Stimulated activated CD8-positive, alpha-beta memory T cell treated with anti-CD3 and anti-CD28 coated beads, Interleukin-7, amount 100 ng/mL, for 1 hour (primary cell): ENCODE results near the gene RANBP2.

Experiments
- DNase-seq, 2 donors: peaks; one replicate each; pipeline ENCODE4 v3.0.0-alpha.2; 2020; ENCODE audit warnings: low read depth in 2 of 2

RANBP2 gene

DNA sequence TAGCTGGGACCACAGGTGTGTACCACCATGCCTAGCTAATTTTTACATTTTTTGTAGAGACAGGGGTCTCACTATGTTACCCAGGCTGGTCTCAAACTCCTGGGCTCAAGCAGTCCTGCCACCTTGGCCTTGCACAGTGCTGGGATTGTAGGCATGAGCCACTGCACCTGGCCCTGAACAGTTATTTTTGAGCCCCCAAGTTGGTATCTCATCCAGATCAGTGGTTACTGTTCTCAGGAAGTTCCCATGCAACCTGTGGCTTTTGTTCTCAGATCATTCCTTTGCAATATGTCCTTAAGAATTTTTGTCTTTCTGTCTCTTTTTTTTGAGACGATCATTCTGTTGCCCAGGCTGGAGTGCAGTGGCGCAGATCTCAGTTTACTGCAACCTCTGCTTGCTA is 59.6 kb downstream of the RANBP2 start:
- no peak for DNase-seq

DNA sequence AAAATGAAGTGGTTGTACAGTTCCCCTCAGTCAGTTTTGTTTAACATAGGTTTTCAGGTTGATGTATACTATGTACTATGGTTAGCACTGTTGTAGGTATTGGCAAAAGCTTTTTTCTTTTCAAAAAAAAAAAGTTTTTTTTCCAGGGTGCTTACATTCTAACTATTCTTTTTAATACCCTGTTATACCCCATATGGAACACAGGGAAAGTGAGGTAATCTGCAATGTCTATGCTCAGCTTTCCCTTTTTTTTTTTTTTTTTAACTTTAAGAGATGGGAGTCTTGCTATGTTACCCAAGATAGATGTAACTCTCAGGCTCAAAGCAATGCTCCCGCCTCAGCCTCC is 66.7 kb downstream of the RANBP2 start:
- no peak for DNase-seq

DNA sequence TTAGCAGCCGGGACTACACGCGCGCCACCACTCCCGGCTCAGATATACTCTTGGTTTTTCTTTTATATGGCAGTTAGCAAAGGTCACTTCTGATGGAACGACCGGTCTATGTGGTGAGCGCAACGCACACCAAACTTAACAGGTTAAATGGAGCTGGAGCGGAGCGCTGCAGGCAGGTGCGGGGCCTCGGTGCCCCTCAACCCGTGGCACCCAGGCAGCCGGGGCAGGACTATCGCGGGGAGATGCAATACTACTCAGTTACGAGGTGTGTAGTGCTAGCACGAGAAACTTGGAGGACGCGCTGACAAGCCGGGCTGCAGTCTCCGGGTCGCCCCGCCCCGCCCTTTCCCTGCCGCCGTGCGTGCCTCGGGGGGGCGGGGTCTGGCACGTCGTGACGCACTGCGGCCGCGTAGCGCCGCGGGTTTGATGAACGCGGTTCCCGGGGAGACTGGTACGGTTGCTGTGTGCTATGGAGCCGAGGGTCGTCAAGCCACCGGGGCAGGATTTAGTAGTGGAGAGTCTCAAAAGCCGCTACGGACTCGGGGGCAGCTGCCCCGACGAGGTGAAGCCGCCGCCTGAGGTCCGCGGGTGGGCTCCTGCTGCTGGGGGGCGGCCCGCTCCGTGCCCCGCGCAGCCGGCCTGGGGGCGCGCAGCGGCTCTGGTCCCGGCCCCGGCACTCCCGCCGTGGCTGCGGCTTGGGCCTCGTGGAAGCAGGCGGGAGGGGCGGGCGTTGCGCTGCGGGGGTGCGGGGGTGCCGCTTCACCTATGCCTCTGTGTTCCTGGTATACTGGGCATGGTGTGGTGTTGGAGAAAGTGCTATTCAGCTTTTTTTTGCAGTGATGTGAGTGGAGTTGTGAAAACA is 67.3 kb downstream of the RANBP2 start, which contains the start of gene CCDC138:
Gene CCDC138 (plus strand): TSS at position 418 of the 862 bp plus-strand sequence. CDS start 52 bp downstream, at position 470.
- peak; percentile 83 for DNase-seq

DNA sequence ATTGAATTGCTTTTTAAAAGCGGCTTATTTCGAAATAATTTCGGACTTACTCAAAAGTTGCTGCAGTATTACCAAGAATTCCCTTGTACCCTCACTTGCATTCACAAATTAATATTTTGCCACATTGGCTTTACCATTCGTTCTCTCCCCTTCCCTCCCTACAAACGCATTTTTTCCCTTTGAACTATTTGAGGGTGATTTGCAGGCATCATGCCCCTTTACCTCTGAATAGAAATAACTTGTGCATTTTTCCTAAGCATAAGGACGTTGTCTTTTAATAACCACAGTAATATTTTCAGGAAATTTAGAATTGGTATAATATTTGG is 67.9 kb downstream of the RANBP2 start:
- DNase-seq: no peak

DNA sequence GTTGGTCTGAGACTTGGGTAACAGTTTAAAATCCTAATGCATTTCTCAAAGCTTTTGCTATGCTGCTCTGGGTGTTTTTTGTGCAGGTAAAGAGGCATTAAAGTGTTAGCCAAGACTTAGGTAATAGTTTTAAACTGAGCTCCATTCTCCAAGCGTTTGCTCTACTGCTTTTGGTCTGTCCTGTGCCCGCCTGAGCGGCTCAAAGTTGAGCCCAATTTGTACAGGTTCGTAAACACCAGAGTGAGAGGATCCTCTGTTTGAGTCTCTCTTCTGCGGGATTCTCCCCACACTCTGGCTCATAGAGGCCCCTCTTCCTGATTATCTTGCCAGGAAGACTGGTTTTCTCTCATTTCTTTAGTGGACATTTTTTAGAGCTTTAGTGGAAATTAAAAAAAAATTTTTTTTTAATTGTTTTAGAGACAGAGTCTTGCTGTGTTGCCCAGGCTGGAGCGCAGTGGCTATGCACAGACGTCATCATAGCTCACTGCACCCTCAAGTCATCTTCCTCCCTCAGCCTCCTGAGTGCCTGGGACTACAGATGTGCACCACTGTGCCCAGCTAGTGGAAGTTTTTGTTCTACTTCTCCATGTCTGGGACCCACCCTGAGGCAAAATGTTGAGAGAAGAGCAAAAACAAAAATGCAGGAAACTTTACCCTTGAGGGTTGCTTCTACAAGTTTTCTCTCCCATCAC is 83.9 kb downstream of the RANBP2 start:
- no peak for DNase-seq

DNA sequence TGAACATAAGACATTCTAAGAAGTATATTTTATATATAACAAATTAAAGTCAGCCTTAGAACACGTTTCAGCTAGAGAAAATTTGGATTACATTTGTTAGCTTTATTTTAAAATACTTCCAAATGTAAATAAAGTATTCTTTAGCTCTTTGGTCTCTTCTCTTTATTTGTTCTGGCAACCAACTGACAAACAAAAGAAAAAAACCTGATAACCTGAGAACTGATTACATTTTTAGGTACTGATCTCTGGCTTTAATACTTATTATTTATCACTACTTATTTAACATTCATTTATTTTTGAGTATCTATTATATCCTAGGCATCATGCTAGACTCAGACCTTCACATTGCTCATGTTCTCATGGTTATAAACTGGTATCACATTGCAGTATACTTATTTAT is 85.8 kb downstream of the RANBP2 start:
- no peak for DNase-seq

DNA sequence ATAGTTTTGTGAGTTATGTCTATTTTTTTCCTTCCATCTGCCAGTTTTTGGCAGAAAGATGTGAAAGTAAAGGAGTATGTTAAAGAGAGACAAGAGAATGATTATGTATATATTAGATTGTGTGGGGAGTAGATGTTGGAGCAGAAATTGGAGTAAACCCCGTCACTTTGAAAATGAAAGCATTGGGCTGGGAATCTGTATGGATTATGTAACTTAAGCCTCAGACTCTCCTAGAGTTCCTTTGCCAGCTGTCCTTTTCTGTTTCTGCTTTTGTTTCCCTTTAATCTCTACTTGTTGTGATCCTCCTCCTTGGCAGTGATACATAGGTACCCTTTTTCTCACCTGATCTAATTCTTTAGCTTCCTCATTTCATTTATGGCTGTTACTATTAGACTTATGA is 86.5 kb downstream of the RANBP2 start:
- no peak for DNase-seq

DNA sequence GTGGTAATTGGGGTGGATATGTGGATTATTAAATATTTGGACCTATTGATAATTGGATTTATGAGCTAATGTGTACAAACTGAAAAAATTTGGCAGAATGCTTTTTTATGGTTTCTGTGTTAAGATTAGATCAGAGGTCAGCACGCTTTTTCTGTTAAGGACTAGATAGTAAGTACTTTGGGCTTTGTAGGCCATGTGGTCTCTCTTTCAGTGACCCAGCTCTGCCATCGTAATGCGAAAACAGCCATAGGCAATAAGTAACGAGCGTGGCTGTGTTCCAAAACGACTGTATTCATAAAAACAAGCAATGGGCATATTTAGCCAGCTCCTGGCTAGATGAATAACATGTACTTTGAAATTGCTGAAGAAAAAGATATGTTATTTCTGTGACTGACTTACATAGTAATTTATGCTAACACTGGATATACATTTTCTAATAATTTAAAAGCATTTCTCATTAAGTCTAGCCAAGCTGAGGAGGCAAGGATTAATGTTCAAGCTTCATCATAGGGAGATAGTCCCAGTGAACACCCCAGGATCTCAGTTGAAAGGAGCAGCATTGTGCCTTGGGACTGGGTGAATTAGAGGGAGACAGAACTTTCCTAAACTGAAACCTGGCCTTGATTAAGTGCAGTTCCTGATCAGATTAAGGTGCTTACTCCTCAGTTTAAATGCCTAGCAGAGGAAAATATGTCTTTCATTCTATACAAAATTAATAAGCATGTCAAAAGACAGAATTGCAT is 87.3 kb downstream of the RANBP2 start:
- no peak for DNase-seq

DNA sequence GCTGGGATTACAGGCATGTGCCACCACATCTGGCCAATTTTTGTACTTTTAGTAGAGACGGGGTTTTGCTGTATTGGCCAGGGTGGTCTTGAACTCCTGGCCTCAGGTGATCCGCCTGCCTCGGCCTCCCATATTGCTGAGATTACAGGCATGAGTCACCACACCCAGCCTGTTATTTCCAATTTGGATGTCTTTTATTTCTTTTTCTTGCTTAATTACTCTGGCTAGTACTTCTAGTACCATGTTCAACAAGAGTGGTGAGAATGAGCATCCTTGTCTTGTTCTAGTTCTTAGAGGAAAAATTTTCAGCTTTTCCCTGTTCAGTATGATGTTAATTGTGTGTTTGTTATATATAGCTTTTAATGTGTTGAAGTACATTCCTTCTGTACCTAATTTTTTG is 90.7 kb downstream of the RANBP2 start:
- no peak for DNase-seq

DNA sequence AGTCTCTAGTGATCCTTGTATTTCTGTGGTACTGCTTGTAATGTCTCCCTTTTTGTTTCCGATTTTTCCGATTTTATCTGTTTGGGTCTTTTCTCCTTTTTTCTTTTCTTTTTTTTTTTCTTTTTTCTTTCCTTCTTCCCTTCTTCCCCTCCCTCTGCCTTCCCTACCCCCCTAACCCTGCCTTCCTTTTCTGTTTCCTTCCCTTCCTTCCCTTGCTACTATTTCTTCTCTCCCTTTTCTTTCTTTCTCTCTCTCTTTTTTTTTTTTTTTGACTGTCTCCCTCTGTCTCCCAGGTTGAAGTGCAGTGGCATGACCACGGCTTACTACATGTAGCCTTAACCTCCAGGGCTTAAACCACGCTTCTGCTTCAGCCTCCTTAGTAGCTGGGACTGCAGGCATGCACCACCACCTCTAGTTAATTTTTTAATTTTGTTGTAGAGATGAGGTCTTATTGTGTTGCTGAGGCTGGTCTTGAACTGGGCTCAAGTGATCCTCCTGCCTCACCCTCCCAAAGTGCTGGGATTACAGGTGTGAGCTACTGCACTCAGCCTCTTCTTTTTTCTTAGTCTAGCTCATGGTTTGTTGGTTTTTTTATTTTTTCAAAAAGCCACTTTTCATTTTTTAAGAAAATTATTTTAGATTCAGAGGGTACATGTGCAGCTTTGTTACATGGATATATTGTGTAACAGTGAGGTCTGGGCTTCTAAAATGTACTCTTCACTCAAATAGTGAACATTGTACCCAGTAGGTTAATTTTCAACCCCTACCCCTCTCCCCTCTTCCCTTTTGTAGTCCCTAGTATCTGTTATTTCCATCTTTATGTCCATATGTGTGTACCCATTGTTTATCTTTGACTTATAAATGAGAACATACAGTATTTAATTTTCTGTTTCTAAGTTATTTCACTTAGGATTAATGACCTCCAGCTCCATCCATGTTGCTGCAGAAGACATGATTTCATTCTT is 92.0 kb downstream of the RANBP2 start:
- DNase-seq: no peak

DNA sequence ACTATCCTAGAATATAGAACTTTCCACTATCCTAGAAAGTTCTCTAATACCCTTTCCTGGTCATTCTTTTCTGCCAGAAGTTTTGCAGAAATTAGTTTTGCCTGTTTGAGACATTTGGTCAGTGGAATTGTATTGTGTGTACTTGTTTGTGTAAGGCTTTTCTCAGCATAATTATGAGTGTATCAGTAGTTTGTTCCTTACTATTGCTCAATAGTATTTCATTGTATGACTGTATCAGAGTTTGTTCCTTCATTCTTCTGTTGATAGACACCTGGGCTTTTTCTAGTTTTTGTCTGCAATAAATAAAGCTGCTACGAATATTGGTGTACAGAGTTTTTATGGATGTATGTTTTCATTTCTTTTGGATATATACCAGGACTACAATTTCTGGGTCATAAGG is 94.5 kb downstream of the RANBP2 start:
- no peak for DNase-seq

DNA sequence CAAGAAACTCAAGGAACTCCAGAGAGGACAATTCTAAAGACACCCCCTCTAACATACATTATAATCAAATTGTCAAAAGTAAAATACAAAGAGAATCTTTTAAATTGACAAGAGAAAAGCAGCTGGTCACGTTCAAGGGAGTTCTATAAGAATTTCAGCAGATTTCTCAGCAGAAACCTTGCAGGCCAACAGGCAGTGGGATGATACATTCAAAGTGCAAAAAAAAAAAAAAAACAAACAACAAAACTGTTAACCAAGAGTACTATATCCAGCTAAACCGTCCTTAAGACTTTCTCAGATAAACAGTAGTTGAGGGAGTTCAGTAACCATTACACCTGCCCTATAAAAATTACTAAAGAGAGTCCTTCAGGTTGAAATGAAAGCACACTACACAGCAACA is 101.2 kb downstream of the RANBP2 start:
- DNase-seq: no peak

DNA sequence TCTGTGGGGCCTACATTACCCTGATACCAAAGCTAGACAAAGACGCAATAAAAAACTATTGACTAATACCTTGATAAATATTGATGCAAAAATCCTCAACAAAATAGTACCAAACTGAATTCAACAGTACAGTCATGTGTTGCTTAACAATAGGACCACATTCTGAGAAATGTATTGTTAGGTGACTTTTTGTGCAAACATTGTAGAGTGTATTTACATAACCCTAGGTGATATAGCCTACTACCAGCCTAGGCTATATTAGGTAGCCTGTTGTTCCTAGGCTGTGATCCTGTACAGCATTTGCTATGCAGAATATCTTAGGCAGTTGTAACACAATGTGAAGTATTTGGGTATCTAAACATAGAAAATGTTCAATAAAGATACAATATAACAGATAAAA is 104.0 kb downstream of the RANBP2 start:
- DNase-seq: no peak

DNA sequence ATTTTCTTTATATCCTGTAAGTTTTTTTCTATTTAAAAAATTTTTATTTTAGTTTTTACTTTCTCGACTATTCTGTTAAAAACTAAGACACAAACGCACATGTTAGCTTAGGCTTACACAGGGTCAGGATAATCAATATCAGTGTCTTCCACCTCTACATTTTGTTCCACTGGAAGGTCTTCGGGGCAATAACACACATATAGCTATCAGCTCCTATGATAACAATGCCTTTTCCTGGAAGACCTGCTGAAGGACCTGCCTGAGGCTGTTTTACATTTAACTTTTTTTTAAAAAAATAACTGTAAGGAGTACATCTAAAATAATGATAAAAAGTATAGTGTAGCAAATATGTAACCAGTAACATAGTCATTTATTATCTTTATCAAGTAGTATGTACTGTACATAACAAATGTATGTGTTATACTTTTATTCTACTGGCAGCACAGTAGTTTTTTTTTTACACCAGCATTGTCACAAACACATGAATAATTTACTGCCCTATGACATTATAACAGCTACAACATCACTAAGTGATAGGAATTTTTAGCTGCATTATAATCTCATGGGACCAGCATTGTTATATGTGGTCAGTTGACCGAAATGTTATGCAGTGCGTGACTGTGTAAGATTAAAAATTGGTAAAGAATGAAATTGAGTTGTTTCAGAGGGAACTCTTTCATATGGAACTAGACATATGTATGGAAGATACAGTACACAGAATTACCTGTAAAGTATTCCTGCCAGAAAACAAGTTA is 105.2 kb downstream of the RANBP2 start:
- DNase-seq: no peak

DNA sequence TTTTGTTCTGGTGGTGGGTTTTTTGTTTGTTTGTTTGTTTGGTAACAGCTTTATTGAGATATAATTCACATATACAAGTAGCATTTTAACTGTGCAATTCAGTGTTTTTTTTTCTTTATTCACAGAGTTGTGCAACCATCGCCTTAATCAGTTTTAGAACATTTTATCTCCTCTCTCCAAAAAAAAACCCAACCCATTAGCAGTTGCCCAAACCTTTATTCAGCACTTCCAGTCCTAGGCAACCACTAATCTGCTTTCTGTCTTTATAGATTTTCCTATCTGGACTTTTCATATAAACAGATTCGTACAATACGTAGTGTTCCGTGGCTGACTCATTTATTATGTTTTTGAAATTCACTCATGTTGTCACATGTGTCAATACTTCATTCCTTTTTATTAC is 106.0 kb downstream of the RANBP2 start:
- no peak for DNase-seq

DNA sequence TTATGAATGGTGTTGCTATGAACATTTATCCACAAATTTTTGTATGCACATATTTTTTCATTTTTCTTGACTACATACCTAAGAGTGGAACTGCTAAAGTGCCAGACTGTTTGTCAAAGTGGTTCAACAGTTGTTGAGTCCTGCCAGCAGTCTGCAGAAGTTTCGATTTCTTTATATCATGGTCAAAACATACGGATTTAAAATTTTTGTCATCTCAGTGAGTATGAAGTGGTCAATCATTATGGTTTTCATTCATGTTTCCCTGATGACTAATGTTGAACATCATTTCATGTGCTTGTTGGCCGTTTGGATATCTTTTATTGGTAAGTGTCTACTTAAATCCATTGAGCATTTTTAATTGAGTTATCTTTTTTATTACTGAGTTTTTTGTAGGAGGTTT is 106.5 kb downstream of the RANBP2 start:
- DNase-seq: no peak

DNA sequence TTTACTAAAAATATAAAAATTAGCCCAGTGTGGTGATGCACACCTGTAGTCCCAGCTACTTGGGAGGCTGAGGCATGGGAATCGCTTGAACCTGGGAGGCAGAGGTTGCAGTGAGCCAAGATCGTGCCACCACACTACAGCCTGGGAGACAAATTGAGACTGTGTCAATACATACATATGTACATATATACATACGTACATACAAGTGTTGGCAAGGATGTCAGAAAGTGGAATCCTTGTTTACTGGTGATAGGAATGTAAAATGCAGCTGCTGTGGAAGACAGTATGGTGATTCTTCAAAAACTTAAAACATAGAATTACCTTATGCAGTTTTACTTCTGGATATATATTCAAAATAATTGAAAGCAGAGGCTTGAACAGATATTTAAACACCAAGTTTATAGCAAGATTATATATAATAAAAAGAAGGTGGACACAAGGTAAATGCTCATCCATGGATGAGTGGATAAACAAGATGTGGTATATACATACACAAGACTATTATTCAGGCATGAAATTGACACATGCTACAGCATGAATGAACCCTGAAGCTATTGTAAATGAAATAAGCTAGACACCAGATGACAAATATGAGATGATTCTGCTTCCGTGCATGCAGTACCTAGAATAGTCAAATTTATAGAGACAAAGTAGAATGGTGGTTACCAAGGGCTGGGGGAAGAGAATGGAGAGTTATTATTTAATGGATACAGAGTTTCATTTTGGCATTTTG is 110.5 kb downstream of the RANBP2 start:
- no peak for DNase-seq

DNA sequence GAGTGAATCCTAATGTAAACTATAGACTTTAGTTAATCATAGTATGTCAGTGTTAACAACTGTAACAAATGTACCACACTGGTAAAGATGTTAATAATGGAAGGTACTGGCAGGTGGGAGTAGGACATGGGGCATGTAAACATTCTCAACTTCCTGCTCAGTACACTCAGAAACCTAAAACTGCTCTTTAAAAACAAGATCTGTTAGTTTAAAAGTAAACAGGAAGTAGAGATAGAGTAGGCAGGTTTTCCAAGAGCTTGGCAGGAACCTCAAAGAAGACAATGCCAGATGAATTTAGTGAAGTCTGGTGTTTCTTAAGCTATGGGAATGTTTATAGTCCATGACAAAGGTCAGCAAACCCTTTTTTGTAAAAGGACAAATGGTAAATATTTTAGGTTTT is 113.9 kb downstream of the RANBP2 start:
- no peak for DNase-seq

DNA sequence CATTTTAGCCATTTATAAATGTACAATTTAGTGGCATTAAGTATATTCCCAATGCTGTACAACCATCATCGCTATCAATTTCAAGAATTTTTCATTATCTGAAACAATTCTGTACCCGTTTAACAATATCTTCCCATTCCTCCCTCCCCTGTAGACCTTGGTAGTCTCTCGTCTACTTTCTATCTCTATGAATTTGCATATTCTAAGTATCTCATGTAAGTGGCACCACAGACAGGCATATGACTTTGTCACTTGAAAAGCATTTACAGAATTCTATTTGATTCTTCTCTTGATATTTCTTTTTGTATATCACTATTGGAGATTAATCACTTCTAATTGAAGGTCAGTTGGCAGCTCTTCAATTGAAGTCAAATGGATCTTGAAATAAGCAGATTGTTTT is 115.3 kb downstream of the RANBP2 start:
- DNase-seq: no peak

DNA sequence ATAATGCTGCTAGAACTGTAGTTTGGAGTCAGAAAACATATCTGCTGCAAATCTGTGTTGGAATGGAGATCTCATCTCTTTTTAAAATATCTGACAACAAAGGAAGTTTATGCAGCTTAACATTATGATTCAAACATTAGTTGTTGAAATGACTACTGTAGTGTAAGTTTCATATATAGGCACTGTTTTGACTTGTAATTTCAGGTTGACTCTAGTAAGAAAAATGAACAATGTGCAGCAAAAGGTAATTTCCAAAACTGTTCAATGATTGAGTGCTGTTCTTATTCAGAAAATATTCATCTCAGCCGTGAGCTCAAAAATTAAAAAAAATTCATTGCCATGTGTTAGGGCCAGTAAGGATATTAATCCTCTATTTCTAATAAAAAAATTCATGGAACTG is 115.8 kb downstream of the RANBP2 start:
- no peak for DNase-seq
